Measurements from ENCODE around the gene R3HDM2. TPM values are rescaled to one million over a fixed set of nuclear protein-coding genes. Genes with fewer than 3 reads are reported as not detected.
A peak's percentile ranks its signal among the peaks of the same experiment; 100 is the strongest.

Gene R3HDM2
- polyA plus RNA-seq, 1 donor, result 117 TPM

DNA sequence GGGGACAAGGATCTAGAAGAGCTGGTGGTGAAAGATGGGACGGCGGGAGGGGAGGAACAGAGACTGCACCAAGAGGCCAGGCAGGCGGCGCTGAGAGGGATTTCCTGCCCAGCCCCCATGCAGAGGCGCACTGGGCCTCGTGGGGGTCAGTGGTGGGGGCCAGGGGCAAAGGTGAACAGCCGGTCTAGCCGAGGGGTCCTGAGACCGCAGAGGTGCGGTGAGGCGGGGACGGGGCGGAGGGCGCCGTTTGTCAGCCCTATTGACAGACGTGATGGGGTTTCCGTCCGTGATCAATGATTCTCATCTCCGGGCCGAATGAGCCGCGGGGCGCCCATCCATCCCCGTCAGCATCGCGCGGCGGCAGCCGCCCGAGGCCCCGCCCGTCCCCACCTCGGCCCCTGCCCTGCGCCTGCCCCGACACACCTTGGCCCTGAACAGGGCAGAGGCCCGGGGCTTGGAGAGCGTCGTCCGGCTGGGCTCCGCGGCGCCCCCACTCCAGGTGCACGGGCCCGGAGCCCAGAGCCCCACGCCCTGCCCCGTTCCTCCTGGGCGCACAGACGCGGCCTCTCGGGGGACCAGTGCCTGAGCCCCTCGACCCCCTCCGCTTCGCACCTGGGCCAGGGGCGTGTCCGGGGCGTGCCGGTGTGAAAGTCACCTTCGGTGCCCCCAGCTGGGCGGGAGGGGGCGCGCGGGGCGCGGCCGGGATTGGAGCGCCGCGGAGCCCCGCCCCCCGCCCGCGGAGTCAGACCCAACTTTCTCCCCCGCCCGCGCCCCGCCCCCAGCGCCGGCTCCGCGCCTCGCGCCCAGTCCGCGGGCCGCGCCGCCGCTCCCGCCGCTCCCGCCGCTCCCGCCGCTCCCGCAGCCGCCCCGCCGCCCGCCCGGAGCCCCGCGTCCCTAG, 214.6 kb downstream of the R3HDM2 start, which contains the start of gene NXPH4:
TSS of gene NXPH4 (plus strand) at position 781 of the 898 bp plus-strand sequence. CDS start 176 bp downstream, outside the sequence.
- DNase-seq, result no peak

DNA sequence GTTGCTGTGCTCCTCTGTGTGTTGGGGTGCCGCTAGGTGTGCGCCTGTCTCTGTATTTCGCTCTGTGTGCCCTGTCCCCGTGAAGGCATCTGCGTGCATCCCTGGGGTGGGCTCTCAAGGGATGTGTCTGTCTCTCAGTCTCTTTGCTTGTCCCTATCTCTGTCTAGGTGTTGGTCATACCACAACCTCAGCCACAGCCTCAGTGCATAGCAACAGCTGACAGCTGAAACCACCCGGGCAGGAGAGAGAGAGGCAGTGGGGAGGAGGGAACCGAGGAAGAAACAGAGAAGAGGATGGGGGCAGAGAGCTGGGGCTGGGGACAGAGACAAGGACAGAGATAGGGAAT, 215.2 kb downstream of the R3HDM2 start:
- no peak for DNase-seq

- DNase-seq, result no peak
Observed at GRCh38 chr12:57215065-57215464, 215.8 kb downstream of the R3HDM2 start.

GRCh38 chr12:57214398-57214781, 216.5 kb downstream of the R3HDM2 start:
- no peak for DNase-seq

GRCh38 chr12:57213763-57214397, 217.0 kb downstream of the R3HDM2 start:
- no peak for DNase-seq

DNA sequence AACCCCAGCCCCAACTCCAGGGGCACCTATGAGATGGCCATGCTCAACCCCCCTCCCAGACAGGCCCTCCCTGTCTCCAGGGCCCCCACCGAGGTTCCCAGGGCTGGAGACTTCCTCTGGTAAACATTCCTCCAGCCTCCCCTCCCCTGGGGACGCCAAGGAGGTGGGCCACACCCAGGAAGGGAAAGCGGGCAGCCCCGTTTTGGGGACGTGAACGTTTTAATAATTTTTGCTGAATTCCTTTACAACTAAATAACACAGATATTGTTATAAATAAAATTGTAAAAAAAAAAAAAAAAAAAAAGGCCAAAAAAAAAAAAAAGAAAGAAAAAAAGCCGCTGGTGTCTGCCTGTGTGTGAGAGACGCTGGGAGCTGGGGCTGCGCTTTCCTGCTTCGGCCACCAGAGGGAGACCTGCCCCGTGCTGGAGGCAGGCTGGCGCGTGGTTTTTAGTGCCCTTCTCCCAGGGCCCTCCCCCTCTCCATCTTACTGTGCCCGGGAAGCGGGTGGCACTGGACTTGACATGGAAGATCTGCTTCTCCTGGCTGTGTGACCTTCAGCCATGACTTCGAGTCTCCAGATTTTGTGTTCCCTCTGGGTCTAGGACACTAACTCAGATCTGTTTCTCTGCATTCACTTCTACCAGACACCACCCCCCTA, 217.7 kb downstream of the R3HDM2 start:
- DNase-seq, result peak; percentile 80

- DNase-seq, result no peak
Observed at GRCh38 chr12:57212701-57213057, 218.2 kb downstream of the R3HDM2 start.

DNA sequence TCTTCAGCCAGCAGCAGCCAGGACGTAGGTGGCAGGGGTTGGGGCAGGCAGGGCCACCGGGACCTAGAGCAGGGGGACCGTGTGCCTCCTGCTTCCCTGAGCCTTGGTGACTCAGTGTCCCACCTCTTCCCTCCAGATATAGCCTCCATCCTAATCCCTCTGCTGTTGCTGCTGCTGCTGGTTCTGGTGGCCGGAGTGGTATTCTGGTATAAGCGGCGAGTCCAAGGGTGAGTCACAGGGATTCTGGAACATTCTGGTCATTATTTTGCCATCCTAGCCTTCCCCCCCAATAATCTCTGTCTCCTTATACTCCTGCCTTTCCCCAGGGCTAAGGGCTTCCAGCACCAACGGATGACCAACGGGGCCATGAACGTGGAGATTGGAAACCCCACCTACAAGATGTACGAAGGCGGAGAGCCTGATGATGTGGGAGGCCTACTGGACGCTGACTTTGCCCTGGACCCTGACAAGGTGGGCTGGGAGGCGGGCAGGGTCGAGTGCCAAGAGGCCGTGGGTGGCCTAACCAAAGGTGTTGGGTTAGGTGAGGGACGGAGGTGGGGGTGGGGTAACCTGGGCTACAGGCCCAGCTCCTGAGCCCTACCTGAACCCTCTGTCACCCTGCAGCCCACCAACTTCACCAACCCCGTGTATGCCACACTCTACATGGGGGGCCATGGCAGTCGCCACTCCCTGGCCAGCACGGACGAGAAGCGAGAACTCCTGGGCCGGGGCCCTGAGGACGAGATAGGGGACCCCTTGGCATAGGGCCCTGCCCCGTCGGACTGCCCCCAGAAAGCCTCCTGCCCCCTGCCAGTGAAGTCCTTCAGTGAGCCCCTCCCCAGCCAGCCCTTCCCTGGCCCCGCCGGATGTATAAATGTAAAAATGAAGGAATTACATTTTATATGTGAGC, 218.8 kb downstream of the R3HDM2 start:
- no peak for DNase-seq

- DNase-seq, result no peak
Observed at GRCh38 chr12:57210926-57211692, 219.7 kb downstream of the R3HDM2 start.

DNA sequence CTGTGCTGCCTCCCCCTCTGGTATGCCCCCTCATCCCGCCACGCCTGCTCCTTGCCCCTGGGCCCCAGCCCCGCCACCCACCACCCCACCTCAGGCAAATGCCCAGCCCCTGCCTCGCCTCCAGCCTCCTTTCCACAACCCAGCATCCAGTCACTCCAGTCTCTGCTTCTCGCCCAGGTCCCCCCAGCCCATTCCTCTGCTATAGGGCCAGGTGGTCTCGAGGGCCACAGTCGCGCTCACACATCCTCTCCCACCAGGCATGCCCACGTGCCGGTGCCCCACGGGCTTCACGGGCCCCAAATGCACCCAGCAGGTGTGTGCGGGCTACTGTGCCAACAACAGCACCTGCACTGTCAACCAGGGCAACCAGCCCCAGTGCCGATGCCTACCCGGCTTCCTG, 220.4 kb downstream of the R3HDM2 start:
- DNase-seq, result no peak

DNA sequence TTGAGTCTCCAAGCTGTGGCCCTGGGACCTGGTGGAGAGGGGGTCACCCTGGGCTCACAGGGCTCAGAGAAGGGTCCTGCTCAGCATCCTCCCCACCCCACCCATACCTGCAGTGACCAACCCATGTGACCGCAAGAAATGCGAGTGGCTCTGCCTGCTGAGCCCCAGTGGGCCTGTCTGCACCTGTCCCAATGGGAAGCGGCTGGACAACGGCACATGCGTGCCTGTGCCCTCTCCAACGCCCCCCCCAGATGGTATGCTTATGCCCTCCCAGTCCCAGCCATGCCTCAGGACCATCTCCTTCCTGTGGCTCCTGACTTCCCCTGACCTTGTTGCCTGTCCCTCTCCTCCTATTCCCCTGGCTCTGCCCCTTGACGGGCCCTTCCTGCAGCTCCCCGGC, 220.9 kb downstream of the R3HDM2 start:
- DNase-seq, result no peak

DNA sequence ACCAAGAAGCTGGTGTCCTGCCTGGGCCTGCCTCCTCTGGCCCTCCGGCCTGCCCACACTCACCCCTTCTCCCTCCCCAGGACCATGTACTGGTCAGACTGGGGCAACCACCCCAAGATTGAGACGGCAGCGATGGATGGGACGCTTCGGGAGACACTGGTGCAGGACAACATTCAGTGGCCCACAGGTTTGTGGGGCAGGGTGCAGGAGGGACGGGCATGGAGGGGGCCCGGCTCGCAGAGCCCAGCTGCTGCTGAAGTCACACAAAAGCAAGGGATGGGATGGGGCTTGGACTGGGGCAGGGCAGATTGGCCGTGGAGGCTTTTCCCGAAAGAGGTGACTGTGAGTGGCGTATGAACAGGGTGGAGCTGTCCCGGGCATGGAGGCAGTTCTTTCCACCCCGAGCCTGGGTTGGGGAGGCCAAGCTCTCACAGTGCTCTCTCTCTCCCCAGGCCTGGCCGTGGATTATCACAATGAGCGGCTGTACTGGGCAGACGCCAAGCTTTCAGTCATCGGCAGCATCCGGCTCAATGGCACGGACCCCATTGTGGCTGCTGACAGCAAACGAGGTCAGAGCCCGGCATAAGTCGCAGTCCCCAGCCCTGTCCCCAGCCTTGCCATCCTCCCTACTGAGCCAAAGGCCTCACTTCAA, 222.1 kb downstream of the R3HDM2 start:
- no peak for DNase-seq

- DNase-seq, result no peak
Observed at GRCh38 chr12:57207731-57208630, 222.9 kb downstream of the R3HDM2 start.

DNA sequence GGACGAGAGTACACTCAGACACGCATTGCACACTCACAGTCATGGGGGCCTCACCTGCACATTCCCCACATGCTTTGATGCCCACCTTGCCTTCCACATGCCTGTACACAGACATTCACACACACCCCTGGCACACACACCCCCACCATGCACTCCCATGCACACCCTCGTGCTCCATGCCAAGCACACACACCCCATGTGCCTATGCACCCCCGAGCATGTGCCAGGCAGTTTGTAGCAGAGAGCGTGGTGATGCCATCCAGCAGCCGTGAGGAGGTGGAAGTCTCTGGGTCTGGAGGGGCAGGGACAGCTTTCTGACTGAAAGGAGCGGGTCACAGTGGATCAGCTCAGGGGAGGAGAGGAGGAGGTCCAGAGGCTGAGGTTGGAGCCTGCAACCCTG, 224.9 kb downstream of the R3HDM2 start:
- no peak for DNase-seq

GRCh38 chr12:57205186-57205585, 225.7 kb downstream of the R3HDM2 start:
- DNase-seq, result no peak

- DNase-seq, result no peak
Observed at GRCh38 chr12:57204454-57204853, 226.4 kb downstream of the R3HDM2 start.

DNA sequence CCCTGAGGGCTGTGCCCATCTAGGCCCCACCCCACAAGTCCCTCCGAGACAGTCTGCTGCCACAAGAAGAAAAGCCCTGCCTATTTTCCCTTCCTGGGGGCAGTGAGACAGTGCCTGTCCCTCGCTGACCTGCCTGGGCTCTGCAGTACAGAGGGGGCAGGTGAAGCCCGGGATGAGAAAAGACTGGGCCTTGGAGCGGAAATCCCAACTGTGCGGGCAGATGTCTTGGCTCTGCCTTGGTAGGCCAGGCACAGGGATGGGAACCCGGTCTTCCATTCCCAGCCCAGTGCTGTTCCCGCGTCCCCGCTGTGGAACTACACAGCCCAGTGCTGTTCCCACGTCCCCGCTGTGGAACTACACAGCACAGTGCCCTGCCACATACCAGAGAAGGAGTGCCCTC, 227.1 kb downstream of the R3HDM2 start:
- no peak for DNase-seq

Data from left kidney (tissue), 2 donors.